ENCODE measurements around the gene DES.

DNA sequence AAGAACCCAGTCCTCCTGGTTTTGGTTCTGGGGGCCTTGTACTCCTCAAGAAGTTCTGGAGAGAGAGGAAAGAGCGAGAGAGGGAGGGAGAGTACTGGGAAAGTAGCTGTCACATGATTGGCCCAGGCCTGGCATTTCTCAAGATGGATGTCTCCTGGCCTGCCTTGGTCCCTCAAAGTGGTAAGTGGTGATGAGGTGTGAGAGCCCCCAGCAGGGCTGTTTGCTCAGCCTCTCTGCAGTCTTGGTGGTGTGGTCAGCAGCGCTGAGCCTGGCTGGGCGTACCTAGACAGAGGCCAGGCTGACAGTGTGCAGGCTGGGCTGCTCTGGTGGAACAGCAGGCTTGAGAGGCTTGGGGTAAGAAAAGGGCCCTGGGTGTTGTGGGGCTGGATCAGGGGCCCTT lies 19.0 kb downstream of the DES start:
- TF ChIP-seq, protein P1, sequence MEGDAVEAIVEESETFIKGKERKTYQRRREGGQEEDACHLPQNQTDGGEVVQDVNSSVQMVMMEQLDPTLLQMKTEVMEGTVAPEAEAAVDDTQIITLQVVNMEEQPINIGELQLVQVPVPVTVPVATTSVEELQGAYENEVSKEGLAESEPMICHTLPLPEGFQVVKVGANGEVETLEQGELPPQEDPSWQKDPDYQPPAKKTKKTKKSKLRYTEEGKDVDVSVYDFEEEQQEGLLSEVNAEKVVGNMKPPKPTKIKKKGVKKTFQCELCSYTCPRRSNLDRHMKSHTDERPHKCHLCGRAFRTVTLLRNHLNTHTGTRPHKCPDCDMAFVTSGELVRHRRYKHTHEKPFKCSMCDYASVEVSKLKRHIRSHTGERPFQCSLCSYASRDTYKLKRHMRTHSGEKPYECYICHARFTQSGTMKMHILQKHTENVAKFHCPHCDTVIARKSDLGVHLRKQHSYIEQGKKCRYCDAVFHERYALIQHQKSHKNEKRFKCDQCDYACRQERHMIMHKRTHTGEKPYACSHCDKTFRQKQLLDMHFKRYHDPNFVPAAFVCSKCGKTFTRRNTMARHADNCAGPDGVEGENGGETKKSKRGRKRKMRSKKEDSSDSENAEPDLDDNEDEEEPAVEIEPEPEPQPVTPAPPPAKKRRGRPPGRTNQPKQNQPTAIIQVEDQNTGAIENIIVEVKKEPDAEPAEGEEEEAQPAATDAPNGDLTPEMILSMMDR (IDR thresholded peaks at IDR 0.05): no peak
- no peak for TF ChIP-seq ZNF423 (CRISPR knock-in tag; IDR thresholded peaks at IDR 0.05)
- TF ChIP-seq ESRRA (CRISPR knock-in tag; IDR thresholded peaks at IDR 0.05; ENCODE audit: borderline replicate concordance): no peak
- no peak for TF ChIP-seq ETV6 (CRISPR knock-in tag; IDR thresholded peaks at IDR 0.05)

All from WTC11 (cell line).